K562 (cell line): ENCODE data around the gene TNFAIP1. TPM values are rescaled to one million over a fixed set of nuclear protein-coding genes. Genes with fewer than 3 reads are reported as not detected.

ENCODE experiments used
- CAMTA2 ChIP-seq: fragments of 250-450 bp; sonication (Bioruptor Pico); conservative IDR thresholded peaks from 2 replicates; pipeline ENCODE4 v1.5.1; 2022
- CHD4 ChIP-seq: fragments of 200-600 bp; sonication (generic); IDR thresholded peaks from 3 replicates; pipeline ENCODE4 v1.6.1; 2012; ENCODE audit warnings: low read depth, mild to moderate bottlenecking, mixed read lengths, low read length, inconsistent platforms; ENCODE audit not compliant: insufficient read depth, insufficient replicate concordance, poor library complexity, severe bottlenecking
- CXXC5 ChIP-seq: fragments of 250-450 bp; sonication (Bioruptor Pico); IDR thresholded peaks from 2 replicates; pipeline ENCODE4 v1.8.0; 2022; ENCODE audit warnings: inconsistent platforms, mild to moderate bottlenecking, moderate library complexity
- EHMT2 ChIP-seq: fragments of 450-650 bp; IDR thresholded peaks from 2 replicates; pipeline ENCODE4 v1.6.1; 2018; ENCODE audit warnings: antibody characterized with exemption
- GATAD2A ChIP-seq: fragments of 450-650 bp; IDR thresholded peaks from 2 replicates; pipeline ENCODE4 v1.6.1; 2017
- HDGF ChIP-seq: fragments of 450-650 bp; IDR thresholded peaks from 2 replicates; pipeline ENCODE4 v1.6.1; 2016
- HMGXB4 ChIP-seq: sonication (generic); formaldehyde crosslinking; IDR thresholded peaks from 2 replicates; pipeline ENCODE4 v1.8.1; 2023; ENCODE audit warnings: mild to moderate bottlenecking, missing genetic modification reagents
- JUNB ChIP-seq: fragments of 450-650 bp; formaldehyde crosslinking; conservative IDR thresholded peaks from 2 replicates; pipeline ENCODE4 v1.4.0; 2020; ENCODE audit warnings: mild to moderate bottlenecking
- KLF10 ChIP-seq: fragments of 250-450 bp; sonication (Bioruptor Pico); IDR thresholded peaks from 2 replicates; pipeline ENCODE4 v1.6.1; 2021; ENCODE audit warnings: matching md5 sums
- MAZ ChIP-seq, 2 experiments: fragments of 450-650 bp in 1 of 2; sonication (generic) in 1 of 2; formaldehyde crosslinking; IDR thresholded peaks in 1 of 2; conservative IDR thresholded peaks in 1 of 2; 2 replicates each; pipeline versions ENCODE4 v1.4.0 to v1.5.0; 2020; ENCODE audit warnings: mild to moderate bottlenecking in 1 of 2, missing genetic modification reagents in 1 of 2
- MTA1 ChIP-seq: fragments of 450-650 bp; IDR thresholded peaks from 2 replicates; pipeline ENCODE4 v1.6.1; 2017; ENCODE audit warnings: borderline replicate concordance
- MTA3 ChIP-seq: fragments of 450-650 bp; formaldehyde crosslinking; IDR thresholded peaks from 2 replicates; pipeline ENCODE4 v1.6.1; 2017; ENCODE audit warnings: mild to moderate bottlenecking, borderline replicate concordance
- NCOA1 ChIP-seq: fragments of 450-650 bp; IDR thresholded peaks from 2 replicates; pipeline ENCODE4 v1.6.1; 2016; ENCODE audit warnings: low read depth
- NCOA6 ChIP-seq: fragments of 450-650 bp; IDR thresholded peaks from 2 replicates; pipeline ENCODE4 v1.6.1; 2017; ENCODE audit warnings: mild to moderate bottlenecking
- NKRF ChIP-seq: fragments of 450-650 bp; IDR thresholded peaks from 2 replicates; pipeline ENCODE4 v1.6.1; 2016; ENCODE audit warnings: borderline replicate concordance
- POLR2AphosphoS5 ChIP-seq: IDR thresholded peaks from 2 replicates; pipeline ENCODE4 v1.6.1; 2011; ENCODE audit warnings: mild to moderate bottlenecking, low read depth, low read length, moderate library complexity; ENCODE audit not compliant: control insufficient read depth, insufficient read depth
- SMARCC2 ChIP-seq: fragments of 450-650 bp; IDR thresholded peaks from 2 replicates; pipeline ENCODE4 v1.6.1; 2017; ENCODE audit warnings: antibody characterized with exemption, moderate library complexity, mild to moderate bottlenecking, low read depth
- SRF ChIP-seq, 2 experiments: fragments of 250-450, 450-650 bp in 1 of 2; sonication (Bioruptor Pico) in 1 of 2; sonication (generic) in 1 of 2; formaldehyde crosslinking; IDR thresholded peaks; 2 replicates each; pipeline versions ENCODE4 v1.5.0 to v1.5.1; 2020 to 2022; ENCODE audit warnings: mild to moderate bottlenecking in 1 of 2, missing genetic modification reagents in 1 of 2
- ZBTB2 ChIP-seq: fragments of 450-650 bp; IDR thresholded peaks from 2 replicates; pipeline ENCODE4 v1.6.1; 2016; ENCODE audit warnings: antibody characterized with exemption
- ZFP30 ChIP-seq: fragments of 250-450 bp; sonication (Bioruptor Pico); IDR thresholded peaks from 2 replicates; pipeline ENCODE4 v1.8.0; 2022; ENCODE audit warnings: moderate library complexity, mild to moderate bottlenecking, inconsistent platforms, borderline replicate concordance
- ZNF785 ChIP-seq: fragments of 250-450 bp; sonication (Bioruptor Pico); IDR thresholded peaks from 2 replicates; pipeline ENCODE4 v1.4.0; 2020; ENCODE audit warnings: mild to moderate bottlenecking
- polyA plus RNA-seq, 8 experiments: library from polyadenylated mRNA; depleted of rRNA in 4 of 8; stranded (reverse) in 5 of 8; unstranded in 3 of 8; fragments of >200 nt; fragmentation: Nextera tagmentation in 2 of 8; fragmentation: Illumina TruSeq in 1 of 8; extraction: Ambion mirVana in 2 of 8; extraction: Trizol in 1 of 8; gene quantifications; 2 replicates each; pipeline versions ENCODE4 v1.2.1 to v1.2.3, GENCODE V29; 2011 to 2014; ENCODE audit warnings: inconsistent platforms in 1 of 8, missing spikeins in 1 of 8
- total RNA-seq, 7 experiments: library from RNA; depleted of rRNA in 6 of 7; stranded (reverse); fragments of >200 nt in 6 of 7; fragmentation: Illumina TruSeq in 2 of 7; extraction: Trizol in 2 of 7; gene quantifications; 2 replicates each; pipeline versions ENCODE4 v1.2.1 to v1.2.3, GENCODE V29; 2011 to 2021; ENCODE audit warnings: low replicate concordance in 1 of 7
- TF ChIP-seq, protein P1 (sequence below): sonication (generic); formaldehyde crosslinking; IDR thresholded peaks from 2 replicates; pipeline ENCODE4 v1.9.0; 2022; ENCODE audit warnings: mild to moderate bottlenecking, missing genetic modification reagents

TNFAIP1 gene
- total and polyA plus RNA-seq, 9 of the 15 experiments (the other 6 are each of a cell fraction or from before 2014, with no cell fraction given) = 2.1 to 20.1 (median 8.2) TPM

DNA sequence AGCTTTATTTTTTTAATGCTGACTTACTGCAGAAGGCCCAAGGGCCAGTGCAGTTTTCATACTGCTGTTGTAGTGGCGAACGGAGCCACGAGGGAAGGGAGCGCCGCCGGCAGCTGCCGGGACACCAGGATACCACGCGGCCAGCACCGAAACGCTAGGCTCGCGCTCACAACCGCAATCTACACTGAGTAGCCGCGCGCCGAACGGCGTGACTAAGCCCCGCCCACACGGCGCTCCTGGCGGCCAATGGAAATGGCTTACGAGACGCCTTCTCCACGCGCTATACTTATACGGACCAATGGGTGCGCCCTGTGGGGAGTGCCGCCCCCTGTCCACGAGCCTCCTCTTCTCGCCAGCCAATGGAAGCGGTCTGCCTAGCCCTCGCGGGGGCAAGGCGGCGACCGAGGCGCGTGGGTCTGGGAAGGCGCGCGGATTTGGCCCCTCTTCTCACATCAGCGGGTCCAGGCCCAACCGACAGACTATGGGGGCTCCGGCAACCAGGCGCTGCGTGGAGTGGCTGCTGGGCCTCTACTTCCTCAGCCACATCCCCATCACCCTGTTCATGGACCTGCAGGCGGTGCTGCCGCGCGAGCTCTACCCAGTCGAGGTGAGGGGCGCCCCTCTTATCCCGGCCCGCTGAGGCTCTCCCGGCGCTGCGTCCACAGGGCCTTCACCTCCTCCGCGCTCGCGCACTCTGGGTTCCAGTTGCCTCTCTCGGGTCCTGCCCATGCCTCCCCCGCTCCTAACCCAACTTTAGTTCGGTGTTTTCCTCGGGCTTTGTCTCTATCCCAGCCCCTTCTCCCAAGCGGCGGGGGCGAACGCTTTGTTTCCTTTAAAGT lies 16.6 kb upstream of the TNFAIP1 start, which contains the start of gene TMEM97 (continued):
- TF ChIP-seq CAMTA2 (CRISPR knock-in tag) = no peak
- no peak for TF ChIP-seq ZNF785 (CRISPR knock-in tag)
- 0 out of 2 replicates have a peak, but pooled peaks have one; percentile 50 for TF ChIP-seq ZBTB2
- TF ChIP-seq NCOA1 = peak; percentile 26; the same call in 1 of the 2 replicates
- TF ChIP-seq, protein P1, sequence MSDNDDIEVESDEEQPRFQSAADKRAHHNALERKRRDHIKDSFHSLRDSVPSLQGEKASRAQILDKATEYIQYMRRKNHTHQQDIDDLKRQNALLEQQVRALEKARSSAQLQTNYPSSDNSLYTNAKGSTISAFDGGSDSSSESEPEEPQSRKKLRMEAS (CRISPR knock-in tag) = peak; percentile 93
- peak; percentile 93; the same call in 1 of the 2 replicates for TF ChIP-seq MTA3
- peak; percentile 51; the same call in 1 of the 2 replicates for TF ChIP-seq POLR2AphosphoS5
- peak; percentile 59 for TF ChIP-seq NKRF
- no peak for TF ChIP-seq NCOA6
- no peak for TF ChIP-seq ZFP30 (CRISPR knock-in tag)
- TF ChIP-seq SRF (CRISPR knock-in tag; IDR thresholded peaks at IDR 0.05) = peak in 1 of 2 experiments; percentile 48; a peak in 1 of 4 replicates
- TF ChIP-seq HDGF = no peak
- TF ChIP-seq MAZ (CRISPR knock-in tag; conservative IDR thresholded peaks at IDR 0.05 in 1 of 2, IDR thresholded peaks at IDR 0.05 in 1 of 2) = peak; percentile 57 to 82; a peak in 2 of 4 replicates
- TF ChIP-seq CXXC5 (CRISPR knock-in tag) = peak; percentile 97
- TF ChIP-seq MTA1 = peak; percentile 75; the same call in 1 of the 2 replicates
- no peak for TF ChIP-seq KLF10 (CRISPR knock-in tag)
- peak; percentile 70 for TF ChIP-seq SMARCC2
- TF ChIP-seq CHD4 = no peak
- no peak for TF ChIP-seq EHMT2
- TF ChIP-seq GATAD2A = 0 out of 2 replicates have a peak, but pooled peaks have one; percentile 28
- peak; percentile 47 for TF ChIP-seq HMGXB4 (CRISPR knock-in tag)
- no peak for TF ChIP-seq JUNB (CRISPR knock-in tag)
